H1 (cell line): ENCODE measurements around the gene FGF19. TPM values are rescaled to one million over a fixed set of nuclear protein-coding genes. Genes with fewer than 3 reads are reported as not detected.

ENCODE experiments used
- CTCF ChIA-PET: fragments of 300-600 bp; sonication (Branson Sonifier 250); formaldehyde crosslinking; loops from one replicate; lab custom pipeline; 2021; ENCODE audit not compliant: partially characterized antibody; lab: Charles Lee
- POLR2A ChIA-PET: fragments of 300-600 bp; sonication (Branson Sonifier 250); formaldehyde crosslinking; loops from one replicate; lab custom pipeline; 2021; ENCODE audit warnings: inconsistent platforms; ENCODE audit not compliant: partially characterized antibody; lab: Charles Lee
- DNase-seq, 2 experiments: peaks; one replicate each; pipeline versions ENCODE4 v3.0.0 to v3.0.0-alpha.2; 2010 to 2022; ENCODE audit warnings: low spot score in 2 of 2, low read depth in 1 of 2, mixed read lengths in 1 of 2
- FAIRE-seq: peaks from 2 replicates; lab custom pipeline; 2011; peaks lifted over from hg19 to GRCh38; lab: Jason Lieb, UNC
- H2AFZ ChIP-seq: 2 replicates; pipeline ENCODE4 v1.8.1; 2012; ENCODE audit warnings: low read length, inconsistent platforms
- H2AK5ac ChIP-seq: 2 replicates; pipeline ENCODE4 v1.6.1; 2013; ENCODE audit warnings: low read depth, low read length
- H2BK120ac ChIP-seq: replicated peaks from 2 replicates; pipeline ENCODE3; 2013; ENCODE audit warnings: low read depth, low read length, inconsistent platforms
- H2BK12ac ChIP-seq: 2 replicates; pipeline ENCODE4 v1.6.1; 2013; ENCODE audit warnings: low read depth, low read length
- H2BK15ac ChIP-seq: 2 replicates; pipeline ENCODE4 v1.6.1; 2013; ENCODE audit warnings: low read length
- H2BK20ac ChIP-seq: 2 replicates; pipeline ENCODE4 v1.6.1; 2013; ENCODE audit warnings: low read length
- H2BK5ac ChIP-seq: 2 replicates; pipeline ENCODE4 v1.6.1; 2013; ENCODE audit warnings: low read depth, low read length
- H3K14ac ChIP-seq: 2 replicates; pipeline ENCODE4 v1.6.1; 2013; ENCODE audit warnings: inconsistent platforms; ENCODE audit not compliant: insufficient read length
- H3K18ac ChIP-seq: 2 replicates; pipeline ENCODE4 v1.6.1; 2013; ENCODE audit warnings: low read length; ENCODE audit errors: extremely low read depth
- H3K23ac ChIP-seq: 2 replicates; pipeline ENCODE4 v1.6.1; 2013; ENCODE audit warnings: inconsistent platforms; ENCODE audit not compliant: insufficient read length
- H3K23me2 ChIP-seq: 2 replicates; pipeline ENCODE4 v1.6.1; 2013; ENCODE audit warnings: low read depth, low read length
- H3K27ac ChIP-seq: 2 replicates; pipeline ENCODE4 v1.6.1; 2011; ENCODE audit warnings: low read depth, low read length, inconsistent platforms
- H3K27me3 ChIP-seq, 4 experiments: replicated peaks in 1 of 4; 1 replicate in 1 of 4; 2 replicates in 3 of 4; pipeline versions ENCODE4 v1.6.1 to v1.8.1; 2011 to 2013; ENCODE audit warnings: low read length in 3 of 4, mild to moderate bottlenecking in 3 of 4, inconsistent platforms in 2 of 4, mixed read lengths in 2 of 4, moderate library complexity in 1 of 4; ENCODE audit not compliant: control insufficient read depth in 3 of 4, insufficient read depth in 3 of 4; ENCODE audit errors: extremely low read depth in 1 of 4
- H3K36me3 ChIP-seq, 4 experiments: 2 replicates each; pipeline versions ENCODE4 v1.6.1 to v1.8.1; 2011 to 2013; ENCODE audit warnings: mild to moderate bottlenecking in 4 of 4, low read length in 3 of 4, moderate library complexity in 2 of 4, control low read depth in 1 of 4, inconsistent platforms in 1 of 4; ENCODE audit not compliant: insufficient read depth in 4 of 4, control insufficient read depth in 2 of 4
- H3K4ac ChIP-seq: replicated peaks from 2 replicates; pipeline ENCODE3; 2013; ENCODE audit warnings: low read length, low read depth, mixed read lengths, inconsistent platforms; ENCODE audit not compliant: insufficient read length
- H3K4me1 ChIP-seq, 4 experiments: replicated peaks in 1 of 4; 1 replicate in 1 of 4; 2 replicates in 3 of 4; pipeline versions ENCODE4 v1.6.1 to v1.8.1; 2011 to 2013; ENCODE audit warnings: low read length in 3 of 4, inconsistent platforms in 2 of 4, mixed read lengths in 1 of 4; ENCODE audit not compliant: insufficient read depth in 4 of 4, control insufficient read depth in 3 of 4
- H3K4me2 ChIP-seq, 2 experiments: 2 replicates each; pipeline versions ENCODE4 v1.6.1 to v1.8.1; 2011 to 2013; ENCODE audit warnings: low read depth in 2 of 2, low read length in 2 of 2, control low read depth in 1 of 2, inconsistent platforms in 1 of 2, mild to moderate bottlenecking in 1 of 2; ENCODE audit not compliant: insufficient read depth in 1 of 2
- H3K4me3 ChIP-seq, 4 experiments: fragments of 200-600, 300-600 bp in 1 of 4; sonication (generic), shearing (Covaris generic), sonication (Bioruptor Twin) in 1 of 4; 2 replicates each; pipeline versions ENCODE4 v1.5.1 to v1.8.1; 2011 to 2016; ENCODE audit warnings: low read length in 4 of 4, low read depth in 3 of 4, control low read depth in 2 of 4, inconsistent platforms in 2 of 4, mild to moderate bottlenecking in 2 of 4, mixed read lengths in 1 of 4, moderate library complexity in 1 of 4; ENCODE audit not compliant: insufficient read depth in 2 of 4; ENCODE audit errors: extremely low read depth in 1 of 4
- H3K56ac ChIP-seq: replicated peaks from 2 replicates; pipeline ENCODE3; 2013; ENCODE audit warnings: low read depth, mild to moderate bottlenecking, mixed read lengths, low read length, inconsistent platforms; ENCODE audit not compliant: insufficient read length
- H3K79me1 ChIP-seq: 2 replicates; pipeline ENCODE4 v1.6.1; 2013; ENCODE audit warnings: low read depth, low read length, control low read depth
- H3K79me2 ChIP-seq, 2 experiments: 2 replicates each; pipeline versions ENCODE4 v1.6.1 to v1.8.1; 2012 to 2013; ENCODE audit warnings: low read length in 2 of 2, mild to moderate bottlenecking in 2 of 2, inconsistent platforms in 1 of 2; ENCODE audit not compliant: insufficient read depth in 2 of 2, control insufficient read depth in 1 of 2
- H3K9ac ChIP-seq, 4 experiments: replicated peaks in 1 of 4; 1 replicate in 1 of 4; 2 replicates in 3 of 4; pipeline versions ENCODE4 v1.6.1 to v1.8.1; 2011 to 2013; ENCODE audit warnings: low read depth in 3 of 4, low read length in 3 of 4, control low read depth in 2 of 4, mild to moderate bottlenecking in 2 of 4, moderate library complexity in 2 of 4, inconsistent platforms in 1 of 4; ENCODE audit errors: extremely low read depth in 1 of 4
- H3K9me3 ChIP-seq, 2 experiments: 2 replicates each; pipeline versions ENCODE4 v1.6.1 to v1.8.1; 2012 to 2013; ENCODE audit warnings: mild to moderate bottlenecking in 2 of 2, moderate library complexity in 2 of 2, control low read depth in 1 of 2, inconsistent platforms in 1 of 2, low read depth in 1 of 2, low read length in 1 of 2, mixed read lengths in 1 of 2; ENCODE audit not compliant: insufficient read depth in 2 of 2
- H4K20me1 ChIP-seq, 2 experiments: replicated peaks in 1 of 2; 2 replicates each; pipeline versions ENCODE3 to v1.8.1; 2011 to 2013; ENCODE audit warnings: inconsistent platforms in 2 of 2, low read length in 2 of 2, mild to moderate bottlenecking in 1 of 2; ENCODE audit not compliant: insufficient read depth in 2 of 2, control insufficient read depth in 1 of 2
- H4K5ac ChIP-seq: 2 replicates; pipeline ENCODE4 v1.6.1; 2013; ENCODE audit warnings: low read length, low read depth, mixed read lengths, inconsistent platforms; ENCODE audit not compliant: insufficient read length
- H4K8ac ChIP-seq: 2 replicates; pipeline ENCODE4 v1.8.0; 2013; ENCODE audit warnings: mild to moderate bottlenecking, moderate library complexity, low read length, inconsistent platforms; ENCODE audit not compliant: insufficient read depth; ENCODE audit errors: extremely low read depth
- H4K91ac ChIP-seq: replicated peaks from 2 replicates; pipeline ENCODE3; 2013; ENCODE audit warnings: low read length, mixed read lengths, inconsistent platforms; ENCODE audit not compliant: insufficient read length
- POU5F1 ChIP-seq: IDR thresholded peaks from 2 replicates; pipeline ENCODE4 v1.6.1; 2011; ENCODE audit warnings: low read depth, mild to moderate bottlenecking, low read length, moderate library complexity
- SIN3A ChIP-seq, 2 experiments: IDR thresholded peaks in 1 of 2; conservative IDR thresholded peaks in 1 of 2; 2 replicates each; pipeline ENCODE4 v1.6.1; 2011 to 2012; ENCODE audit warnings: low read length in 2 of 2, improper control_type of control experiment in 1 of 2, low read depth in 1 of 2, mild to moderate bottlenecking in 1 of 2
- WGBS, 2 experiments: shearing (Covaris generic) in 1 of 2; methylation state at CpG; one replicate each; pipeline versions ENCODE4 v1.1.6 to v1.1.7; 2013 to 2015; ENCODE audit warnings: low lambda C conversion rate in 2 of 2, mixed read lengths in 2 of 2, inconsistent platforms in 1 of 2, low coverage in 1 of 2, missing lambda C conversion rate in 1 of 2; ENCODE audit not compliant: insufficient replicate concordance in 2 of 2, insufficient coverage in 1 of 2, insufficient read length in 1 of 2; ENCODE audit errors: extremely low coverage in 1 of 2, missing lambda C conversion rate in 1 of 2; 5-methylcytosine and 5-hydroxymethylcytosine counted together
- polyA plus RNA-seq, 7 experiments: library from polyadenylated mRNA; depleted of rRNA in 3 of 7; stranded (reverse) in 5 of 7; unstranded in 2 of 7; fragments of >200 nt in 5 of 7; fragments of 200-250 nt in 2 of 7; gene quantifications; 1 replicate in 5 of 7; 2 replicates in 1 of 7; 4 replicates in 1 of 7; pipeline versions ENCODE4 v1.2.1 to v1.2.3, GENCODE V29; 2011 to 2013; ENCODE audit warnings: missing spikeins in 2 of 7, mixed read lengths in 2 of 7
- total RNA-seq: library from RNA; stranded (reverse); fragmentation: NEBNext Ultra II Directional; extraction: Animal tissue kit (Norgen Biotek cat#: 25700); gene quantifications from 2 replicates; pipeline ENCODE4 v1.2.1, GENCODE V29; 2021

The FGF19 gene
- total and polyA plus RNA-seq, 2 of the 8 experiments (the other 6 are each of a cell fraction or from before 2014, with no cell fraction given): 9.6 to 14.8 TPM

GRCh38 chr11:69705901-69706787, 2.3 kb upstream of the FGF19 start:
- no peaks in the 10 kb centered on the region for H3K79me2 ChIP-seq
- 79% methylated on average over 20 of the region's 20 CpGs; no CpG with 5 or more reads in 1 of the 2 experiments for WGBS, 2 experiments
- no peak overlapping the region for H2AFZ ChIP-seq
- no peaks in the 10 kb centered on the region for H3K79me1 ChIP-seq
- ChIA-PET CTCF (interaction anchor here (0.6 to 3.0 kb wide), 14 partner anchors 10 to 606 kb away, joined by 3 to 13 read pairs (median 6); partner anchors contain the start of gene FGF4), POLR2A (interaction anchor here (1.1 to 1.2 kb wide), 2 partner anchors 10 to 22 kb away, joined by 3 read pairs; no protein-coding TSS in a partner anchor)
- H3K4me2 ChIP-seq: peak overlapping the region; percentile 52 to 91
- DNase-seq (no peak), FAIRE-seq (no peak)
- no peak overlapping the region for H3K56ac ChIP-seq
- TF ChIP-seq POU5F1: no peak
- no peak for TF ChIP-seq SIN3A (conservative IDR thresholded peaks at IDR 0.05 in 1 of 2, IDR thresholded peaks at IDR 0.05 in 1 of 2; ENCODE audit: low read depth in 1 of 2, low read length in 2 of 2)
- H4K5ac ChIP-seq: peak overlapping the region; percentile 4
- H3K4me3 ChIP-seq: peak overlapping the region in 1 of 4 experiments; percentile 78; a peak in 1 of 8 replicates
- H3K4ac ChIP-seq: no peak overlapping the region
- H3K9ac ChIP-seq: no peak overlapping the region
- no peak overlapping the region for H4K8ac ChIP-seq
- H3K9me3 ChIP-seq: no peaks in the 10 kb centered on the region
- peak overlapping the region; percentile 97 for H2BK20ac ChIP-seq
- no peak overlapping the region for H3K27ac ChIP-seq
- H3K36me3 ChIP-seq: no peaks in the 10 kb centered on the region
- H2BK120ac ChIP-seq: peak overlapping the region; percentile 6
- H2AK5ac ChIP-seq: no peak overlapping the region; the same call in 1 of the 2 replicates
- no peaks in the 10 kb centered on the region for H4K20me1 ChIP-seq
- peaks cover 0 to 26% (median 17%) of the 10 kb centered on the region in 4 experiments; a peak in 5 of 7 replicates for H3K27me3 ChIP-seq
- H4K91ac ChIP-seq: peak overlapping the region; percentile 90
- no peak overlapping the region for H3K14ac ChIP-seq
- peak overlapping the region; percentile 99; the same call in 1 of the 2 replicates for H2BK15ac ChIP-seq
- H2BK12ac ChIP-seq: peak overlapping the region; percentile 97; the same call in 1 of the 2 replicates
- no peak overlapping the region for H3K23ac ChIP-seq
- peaks cover 5% of the 10 kb centered on the region; the same call in 1 of the 2 replicates for H3K23me2 ChIP-seq
- peaks cover 8 to 30% (median 19%) of the 10 kb centered on the region in 4 experiments for H3K4me1 ChIP-seq
- peak overlapping the region; percentile 60 for H3K18ac ChIP-seq
- H2BK5ac ChIP-seq: peak overlapping the region; percentile 66; the same call in 1 of the 2 replicates
